ELF-1 (cell line): ENCODE measurements around the gene MAP2K5.
A peak's percentile ranks its signal among the peaks of the same experiment; 100 is the strongest.

Experiments used
- DNase-seq: peaks from one replicate; pipeline ENCODE4 v3.0.0-alpha.2; 2016; ENCODE audit warnings: low read depth, low spot score

Gene MAP2K5

DNA sequence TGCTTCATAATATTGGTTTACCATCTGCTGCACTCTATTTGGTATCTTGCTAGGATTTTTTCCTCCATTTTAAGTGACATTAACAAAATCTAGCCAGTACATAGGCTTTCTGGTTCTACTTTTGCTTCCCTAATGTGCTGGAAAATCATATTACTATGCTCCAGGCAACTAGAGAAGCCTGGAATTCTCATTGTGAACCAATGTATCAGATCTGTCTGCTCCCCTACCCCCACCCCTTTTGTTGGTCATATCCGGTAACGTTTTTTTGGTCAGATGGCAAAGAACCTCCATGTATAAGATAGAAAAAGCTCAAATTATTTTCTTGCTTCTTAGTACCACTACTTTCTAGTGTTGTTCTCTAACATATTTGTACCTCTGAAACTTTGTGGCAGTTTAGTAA, 17.1 kb downstream of the MAP2K5 start:
- no peak for DNase-seq

DNA sequence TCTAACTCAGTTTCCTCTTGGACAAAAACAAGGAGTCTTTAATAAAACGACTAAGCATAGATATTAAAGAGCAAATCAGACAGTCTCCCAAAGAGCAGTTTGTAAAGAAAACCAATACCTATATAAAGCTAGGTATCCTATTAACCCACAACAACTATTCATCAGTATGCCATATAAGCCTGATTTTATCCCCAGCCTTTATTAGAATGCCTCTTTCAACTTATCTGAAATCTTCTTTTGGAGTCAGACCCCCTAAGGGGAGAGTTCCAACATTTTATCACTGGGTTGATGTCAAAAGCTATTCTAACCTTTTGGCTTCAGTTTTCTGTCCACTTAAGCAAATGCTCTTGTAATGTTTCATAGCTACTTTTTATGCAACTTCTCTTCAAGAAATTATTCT, 17.8 kb downstream of the MAP2K5 start:
- no peak for DNase-seq

DNA sequence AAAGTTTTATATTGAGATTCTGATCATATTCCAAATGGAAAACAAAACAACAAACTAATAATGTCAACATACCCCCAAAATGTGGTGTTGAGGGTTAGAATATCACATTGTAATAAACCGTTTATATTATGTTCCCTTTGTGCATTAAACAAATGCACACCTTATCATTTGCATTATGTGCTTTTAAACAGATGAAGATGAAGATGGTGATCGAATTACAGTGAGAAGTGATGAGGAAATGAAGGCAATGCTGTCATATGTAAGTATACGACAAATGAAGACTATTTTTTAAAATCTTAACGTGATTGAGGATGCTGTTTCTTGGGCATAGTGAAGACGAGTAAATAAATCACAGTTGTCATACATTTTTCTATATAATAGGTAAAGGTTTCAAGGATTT, 20.6 kb downstream of the MAP2K5 start:
- DNase-seq, result no peak

DNA sequence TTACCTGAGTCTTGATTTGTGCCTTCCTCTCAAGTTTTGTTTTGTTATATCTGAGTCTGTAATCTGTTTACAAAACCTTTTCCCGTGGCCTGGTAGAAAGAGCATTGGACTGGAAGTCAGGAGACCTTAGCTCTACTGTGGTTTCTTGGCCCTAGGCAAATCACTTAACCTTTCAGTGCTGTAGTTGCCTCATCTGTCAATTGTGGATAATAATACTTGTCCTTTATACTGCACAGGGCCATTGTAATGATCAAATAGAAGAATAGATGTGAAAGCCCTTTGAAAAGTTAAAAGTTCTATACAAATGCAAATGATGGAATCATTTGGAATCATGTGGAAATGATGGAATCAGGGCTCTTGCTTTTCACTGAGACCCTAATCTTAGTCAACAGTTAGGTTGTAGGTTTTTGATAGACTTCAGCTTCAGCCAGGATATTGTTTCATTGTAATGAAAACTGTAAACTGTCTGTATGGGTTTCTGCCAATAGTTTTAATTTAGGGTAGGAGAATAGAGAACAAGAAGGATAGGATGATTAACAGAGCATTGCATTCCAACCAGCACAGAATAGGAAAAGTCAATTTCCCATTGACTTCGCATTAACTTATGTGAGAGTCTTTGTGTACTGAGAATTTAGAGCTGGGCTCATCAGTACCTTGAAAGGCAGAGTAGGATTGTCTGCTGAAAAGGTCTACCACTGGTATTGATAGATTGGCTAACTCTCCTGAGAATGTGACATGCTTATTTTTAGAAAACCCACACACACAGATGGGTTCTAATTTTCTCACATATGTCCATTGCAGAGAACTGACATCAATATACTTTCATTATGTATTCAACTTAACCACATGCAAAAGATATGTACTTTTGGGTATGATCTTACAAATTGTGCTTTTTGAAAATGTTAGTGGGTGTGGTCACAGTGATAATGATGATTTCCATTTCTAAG, 21.8 kb downstream of the MAP2K5 start:
- DNase-seq, result peak; percentile 15

DNA sequence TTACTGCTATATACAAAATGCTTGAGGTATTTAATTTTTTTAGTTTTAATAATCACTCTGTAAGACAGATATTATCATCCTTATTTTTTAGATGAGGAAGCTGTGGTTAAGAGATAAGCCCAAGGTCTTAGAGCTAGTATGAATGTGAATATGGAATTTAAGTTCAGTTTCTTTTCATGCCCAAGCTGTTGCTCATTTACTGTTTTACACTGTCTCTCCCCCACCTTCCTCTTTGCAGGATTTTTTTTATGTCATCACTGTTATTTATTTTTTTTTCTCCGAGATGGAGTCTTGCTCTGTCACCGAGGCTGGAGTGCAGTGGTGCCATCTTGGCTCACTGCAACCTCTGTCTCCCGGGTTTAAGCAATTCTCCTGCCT, 22.5 kb downstream of the MAP2K5 start:
- DNase-seq, result no peak

DNA sequence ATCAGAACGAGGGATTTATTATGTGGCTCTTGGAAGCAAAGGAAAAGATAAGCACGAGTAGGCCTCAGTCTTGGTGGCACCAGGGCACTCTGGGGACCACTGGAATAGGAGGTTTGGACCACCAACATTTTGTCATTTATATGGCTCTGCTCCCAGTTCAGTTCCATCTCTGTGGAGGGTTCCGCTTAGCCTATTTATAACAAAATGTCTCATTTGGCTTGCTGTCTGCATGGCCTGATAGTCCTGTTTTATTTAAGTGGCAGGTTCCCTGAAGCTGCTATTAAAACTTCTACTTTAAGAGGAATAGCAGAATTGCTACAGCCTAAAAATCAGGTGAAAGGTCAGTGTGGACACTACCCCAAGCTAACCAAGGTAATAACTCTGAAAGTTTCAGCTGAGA, 27.2 kb downstream of the MAP2K5 start:
- no peak for DNase-seq

DNA sequence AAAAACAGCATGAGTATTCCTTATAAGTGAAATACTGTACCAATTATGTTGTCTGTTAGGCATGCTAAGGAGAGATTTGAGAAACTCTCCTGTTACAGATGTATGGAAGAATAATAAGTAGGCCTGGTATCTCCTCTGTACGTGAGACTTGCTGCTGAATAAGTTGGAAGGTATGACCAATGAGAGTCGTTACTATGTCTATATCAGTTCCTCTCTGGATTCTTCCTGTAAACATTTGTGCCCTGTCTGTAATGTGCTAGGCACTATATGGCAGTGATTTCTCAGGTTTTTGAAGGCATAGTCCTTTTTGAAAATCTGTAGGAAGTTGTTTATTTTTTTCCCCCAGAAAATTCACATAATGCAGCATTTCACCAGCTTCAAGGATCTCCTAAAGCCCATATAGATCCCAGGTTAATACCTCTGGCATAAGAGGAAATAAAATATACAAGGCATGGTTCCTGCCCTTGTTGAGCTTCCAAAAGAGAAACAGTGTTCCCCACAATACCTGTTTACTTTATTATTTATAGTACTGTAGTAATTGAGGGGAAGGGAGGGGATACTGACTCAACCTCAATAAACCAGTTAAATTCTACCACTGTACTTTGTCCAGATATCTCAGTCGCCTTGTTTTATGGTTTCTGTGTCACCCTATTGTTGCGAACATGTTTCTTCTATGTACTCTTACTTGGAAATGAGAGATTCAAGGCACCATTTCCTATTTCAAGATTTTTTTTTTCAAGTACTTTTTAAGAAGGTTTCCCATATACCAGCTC, 28.6 kb downstream of the MAP2K5 start:
- no peak for DNase-seq

DNA sequence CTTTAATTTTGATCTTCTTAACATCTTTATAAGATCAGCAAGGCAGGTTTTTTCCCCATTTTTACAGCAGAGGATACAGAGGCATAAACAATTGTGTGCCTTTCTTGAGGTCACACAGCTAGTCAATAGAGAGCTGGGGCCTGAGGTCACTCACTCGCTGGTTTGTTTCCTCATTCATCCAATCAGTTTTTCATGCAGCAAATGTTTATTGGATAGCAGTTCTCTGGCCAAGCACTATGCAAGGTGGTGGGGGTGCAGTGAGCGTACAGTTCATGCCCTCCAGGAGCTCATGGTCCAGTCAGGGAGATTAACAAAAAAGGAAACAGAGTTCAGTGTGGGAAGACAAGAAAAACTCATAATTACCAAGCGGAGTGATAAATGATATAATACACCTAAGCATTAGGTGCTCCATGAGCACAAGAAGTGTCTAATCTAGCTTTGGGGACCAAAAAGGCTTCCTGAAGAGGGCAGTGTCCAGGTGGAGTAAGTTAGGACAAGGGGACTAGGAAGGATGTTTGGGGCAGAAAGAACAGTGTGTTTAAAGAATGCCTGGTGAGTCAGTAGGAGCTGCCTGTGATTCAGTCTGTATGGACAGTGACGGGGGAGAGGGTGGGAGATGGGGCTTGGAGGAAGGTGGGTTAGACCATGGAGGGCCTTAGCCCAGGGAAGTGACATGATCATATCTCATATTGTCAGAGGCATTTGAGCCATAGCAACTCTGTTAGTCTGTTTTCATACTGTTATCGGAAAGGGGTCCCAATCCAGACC, 29.3 kb downstream of the MAP2K5 start:
- no peak for DNase-seq

DNA sequence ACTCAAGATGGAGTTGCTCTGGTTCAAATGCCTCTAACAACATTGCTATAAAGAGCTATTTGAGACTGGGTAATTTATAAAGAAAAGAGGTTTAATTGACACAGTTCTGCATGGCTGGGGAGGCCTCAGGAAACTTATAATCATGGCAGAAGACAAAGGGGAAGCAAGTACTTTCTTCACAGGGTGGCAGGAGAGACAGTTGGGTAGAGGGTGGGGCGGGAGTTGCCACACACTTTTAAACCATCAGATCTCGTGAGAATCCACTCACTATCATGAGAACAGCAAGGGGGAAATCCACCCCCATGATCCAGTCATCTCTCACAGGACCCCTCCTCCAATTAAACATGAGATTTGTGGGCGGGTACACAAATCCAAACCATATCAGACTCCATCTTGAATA, 30.7 kb downstream of the MAP2K5 start:
- no peak for DNase-seq

DNA sequence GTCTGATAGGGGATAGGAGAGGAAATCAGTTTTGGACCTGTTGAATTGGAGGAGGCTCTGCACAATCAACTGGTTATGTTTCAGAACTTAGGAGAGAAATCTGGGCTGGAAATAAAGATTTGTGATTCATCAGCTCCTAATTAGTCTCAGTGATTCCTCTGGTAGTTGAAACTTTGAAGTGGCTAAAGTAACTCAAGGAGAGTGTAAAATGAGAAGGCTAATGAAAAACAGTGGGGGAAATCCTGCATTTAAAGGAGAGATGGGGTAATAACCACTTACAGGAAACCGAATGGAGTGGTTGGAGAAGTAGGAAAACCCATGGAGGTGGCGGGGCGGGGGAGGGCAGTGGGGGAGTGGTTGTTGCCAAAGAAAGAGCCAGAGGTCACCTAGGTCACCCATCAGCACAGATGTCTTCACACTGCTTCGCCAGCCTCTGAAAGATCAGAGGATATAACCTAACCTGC, 32.6 kb downstream of the MAP2K5 start:
- peak; percentile 7 for DNase-seq

DNA sequence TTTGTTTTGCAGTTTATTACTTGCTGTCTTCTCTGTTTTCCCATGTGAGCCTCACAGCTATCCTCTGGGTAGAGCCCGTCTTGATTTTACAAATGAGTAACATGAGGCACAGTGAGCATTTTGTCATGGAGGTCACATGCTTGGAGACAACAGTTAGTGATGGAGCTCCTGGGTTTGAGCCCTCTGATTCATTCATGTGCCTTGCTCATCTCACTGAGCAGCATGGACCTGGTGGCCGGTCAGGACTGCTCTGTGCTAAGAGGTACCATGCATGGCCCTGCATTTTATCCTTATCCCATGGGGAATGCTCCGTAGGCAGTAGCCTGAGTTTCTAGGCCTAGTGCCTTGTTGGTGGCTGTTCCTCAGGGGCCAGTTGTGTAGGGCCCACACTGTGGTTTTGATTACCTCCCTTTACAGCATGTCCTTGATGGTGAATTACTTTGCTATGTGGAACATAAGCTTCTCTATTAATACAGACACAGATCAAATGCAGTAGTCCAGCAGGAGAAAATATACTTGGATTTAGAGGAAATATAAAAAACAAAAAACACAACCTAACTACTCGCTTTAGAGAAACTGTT, 35.6 kb downstream of the MAP2K5 start:
- DNase-seq, result no peak

DNA sequence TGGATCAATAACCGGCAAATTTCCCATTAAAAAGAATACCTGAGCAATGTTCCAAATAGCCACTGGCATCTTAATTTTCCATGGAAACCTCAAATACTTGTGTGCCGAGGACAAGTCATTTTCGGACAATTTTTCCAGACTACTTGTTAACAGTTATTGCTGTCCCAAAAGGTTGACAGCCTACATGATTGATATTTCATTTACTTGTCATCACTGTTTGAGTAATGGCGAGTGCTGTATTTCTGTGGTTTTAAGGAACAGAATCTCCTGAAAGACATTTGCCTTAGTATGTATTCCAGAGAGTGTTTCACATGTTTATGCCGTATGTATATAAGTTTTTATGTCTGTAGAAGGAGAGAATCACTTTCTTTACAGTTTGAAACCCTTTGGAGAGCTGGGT, 36.7 kb downstream of the MAP2K5 start:
- DNase-seq, result no peak

DNA sequence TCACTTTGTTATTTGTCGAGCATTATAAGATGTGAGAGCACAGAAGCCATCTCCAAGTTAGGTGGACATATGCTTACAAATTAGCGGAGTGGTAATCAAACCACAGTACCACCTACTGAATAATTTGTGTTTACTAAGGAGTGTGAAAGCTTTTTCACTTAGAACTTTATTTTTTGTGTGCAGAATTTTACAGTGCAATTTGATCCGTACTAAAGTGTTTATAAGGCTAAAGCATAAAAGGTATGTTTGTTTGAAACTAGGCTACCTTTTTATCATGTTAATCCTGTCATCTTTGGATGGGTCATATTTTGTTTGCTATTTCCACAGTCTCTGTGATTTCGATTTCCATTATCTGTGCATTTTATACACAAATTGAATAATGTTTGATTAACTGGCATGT, 37.5 kb downstream of the MAP2K5 start:
- DNase-seq, result no peak

DNA sequence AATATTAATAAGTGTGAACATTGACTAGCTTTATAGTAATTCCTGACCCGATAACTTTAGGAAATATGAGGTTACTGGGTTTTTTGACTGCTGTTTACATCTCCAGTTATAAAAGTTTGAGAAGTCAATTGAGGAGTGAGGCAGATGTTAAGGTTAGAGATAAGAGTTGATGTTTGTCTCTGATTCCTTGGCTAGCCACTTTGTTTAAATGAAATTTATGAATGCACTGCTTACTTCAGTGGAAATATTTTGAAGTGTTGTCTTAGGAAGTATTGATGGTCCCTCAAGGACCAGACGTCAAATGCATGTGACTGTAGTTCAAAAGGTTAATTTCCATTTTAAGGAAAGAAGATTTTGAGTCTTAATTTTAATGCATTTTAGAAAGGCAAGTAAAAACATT, 41.7 kb downstream of the MAP2K5 start:
- no peak for DNase-seq

DNA sequence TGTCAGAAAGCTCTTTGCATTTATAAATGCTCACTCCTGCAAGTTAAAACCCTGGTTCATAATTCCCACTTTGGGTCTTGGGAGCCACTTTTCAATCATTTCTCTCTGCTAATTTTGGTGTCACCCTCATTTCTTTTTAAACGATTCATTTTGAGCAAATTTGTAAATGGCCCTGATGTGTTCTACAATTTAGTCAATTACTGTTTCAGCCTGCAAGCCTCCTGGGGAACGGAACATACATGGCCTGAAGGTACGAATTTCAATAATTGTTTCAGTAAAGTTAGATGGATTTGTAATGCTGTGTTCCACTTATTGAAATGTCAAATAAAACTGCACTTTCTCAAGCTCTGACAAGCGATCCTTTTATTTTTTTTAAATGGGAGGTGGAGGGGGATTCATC, 43.2 kb downstream of the MAP2K5 start:
- DNase-seq, result no peak

DNA sequence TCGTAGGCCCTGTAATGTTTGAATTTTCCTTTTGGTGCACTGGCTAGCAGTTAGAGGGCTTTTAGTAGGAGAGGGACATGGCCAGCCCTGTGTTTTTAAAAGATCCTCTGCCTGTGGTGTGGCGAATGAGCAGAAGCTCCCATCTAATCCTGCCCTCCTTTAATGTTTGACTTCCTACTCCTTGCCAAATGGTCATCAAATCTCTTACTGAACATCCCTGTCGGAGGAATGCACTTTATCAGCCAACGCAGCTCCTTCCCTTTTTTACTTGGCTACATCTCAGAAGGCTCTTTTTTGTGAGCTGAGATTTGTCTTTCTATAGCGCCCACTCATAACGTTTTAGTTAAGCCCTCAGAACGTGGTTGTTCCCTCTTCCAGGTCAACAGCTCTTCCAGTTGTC, 44.8 kb downstream of the MAP2K5 start:
- no peak for DNase-seq

DNA sequence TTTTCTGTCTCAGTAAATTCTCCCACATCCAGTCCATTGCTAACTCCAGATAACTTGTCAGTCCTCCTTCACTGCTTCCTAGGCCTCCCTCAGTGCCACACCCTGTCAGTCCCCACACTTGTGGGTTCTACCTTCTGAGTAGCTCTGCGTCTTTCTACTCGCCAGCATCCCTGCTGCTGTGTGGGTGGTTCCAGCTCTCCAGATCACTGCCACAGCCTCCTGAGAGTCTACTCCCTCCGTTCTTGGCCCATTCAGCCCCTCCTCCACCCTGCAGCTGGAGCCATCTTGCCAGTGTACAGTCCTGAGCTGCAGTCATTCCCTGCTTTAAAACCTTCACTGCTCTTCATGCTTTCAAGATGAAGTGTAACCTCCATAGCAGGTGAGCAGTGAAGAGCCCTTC, 45.3 kb downstream of the MAP2K5 start:
- DNase-seq, result no peak

DNA sequence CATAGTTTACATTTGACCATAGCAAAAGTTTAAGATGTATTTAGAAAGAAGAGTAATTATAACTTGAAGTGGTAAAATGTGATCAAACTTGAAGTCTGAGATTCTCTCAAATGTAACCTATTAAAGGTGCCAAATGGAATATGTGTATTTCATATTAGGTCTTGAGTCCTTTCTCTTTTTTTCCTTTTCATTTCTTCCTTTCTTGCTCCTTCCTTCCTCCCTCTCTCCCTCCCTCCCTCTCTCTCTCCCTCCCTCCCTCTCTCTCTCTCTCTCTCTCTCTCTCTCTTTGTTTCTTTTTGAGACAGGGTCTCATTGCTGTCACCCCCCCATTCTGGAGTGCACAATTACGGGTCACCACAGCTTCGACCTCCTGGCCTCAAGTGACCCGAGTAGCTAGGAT, 47.7 kb downstream of the MAP2K5 start:
- DNase-seq, result no peak

DNA sequence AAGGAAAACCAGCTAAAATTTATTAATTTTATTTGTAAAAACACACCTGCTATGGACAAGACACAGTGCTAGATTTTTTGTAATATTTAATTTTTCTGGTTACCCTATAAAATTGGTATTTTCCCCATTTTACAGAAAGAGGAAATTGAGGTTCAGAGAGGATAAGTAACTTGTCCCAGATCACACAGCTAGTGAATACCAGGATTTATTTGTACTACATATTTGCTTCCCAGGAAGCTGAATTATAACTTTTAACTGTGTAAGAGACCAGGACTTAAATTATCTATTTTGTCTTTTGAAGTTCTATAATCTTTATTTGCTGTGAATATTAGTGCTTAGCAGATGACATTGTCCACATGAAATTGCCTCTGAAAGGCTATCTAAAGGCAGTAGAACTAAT, 49.7 kb downstream of the MAP2K5 start:
- no peak for DNase-seq

DNA sequence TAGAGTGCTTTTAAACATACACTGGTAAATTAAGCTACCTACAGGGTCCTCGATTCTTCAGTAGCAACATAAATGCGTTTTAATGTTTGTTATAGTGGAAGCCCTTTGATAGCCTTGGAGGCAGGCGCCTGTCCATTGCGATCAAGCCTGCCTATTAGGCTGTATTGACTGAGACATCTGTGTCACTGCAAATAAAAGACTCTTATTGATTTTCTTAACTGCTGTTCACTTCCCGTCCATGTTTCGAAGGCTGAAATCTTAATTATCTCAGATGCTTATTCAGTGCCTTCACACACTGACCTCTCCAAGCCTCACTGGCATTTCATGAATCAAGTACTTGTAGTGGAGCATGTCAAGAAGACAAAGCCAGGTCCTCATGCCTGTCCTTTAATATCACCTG, 51.1 kb downstream of the MAP2K5 start:
- no peak for DNase-seq

DNA sequence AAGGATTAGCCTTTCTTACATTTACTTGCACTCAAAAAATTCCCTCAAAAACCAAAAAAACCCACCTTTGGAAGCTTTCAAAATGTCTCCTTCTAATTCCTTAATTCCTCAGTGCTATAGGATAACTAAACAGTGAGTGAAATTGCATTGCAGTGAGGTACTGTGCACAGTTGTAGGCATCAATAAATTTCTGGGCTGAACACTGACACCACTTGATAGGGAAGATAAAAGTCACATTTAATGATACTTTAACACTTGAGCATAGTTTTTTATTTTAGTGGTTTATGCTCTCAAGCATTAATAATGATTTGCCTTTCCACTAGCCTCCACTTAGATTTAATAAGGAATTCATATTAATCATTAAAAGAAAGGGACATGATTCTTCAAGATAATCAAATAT, 52.3 kb downstream of the MAP2K5 start:
- no peak for DNase-seq

DNA sequence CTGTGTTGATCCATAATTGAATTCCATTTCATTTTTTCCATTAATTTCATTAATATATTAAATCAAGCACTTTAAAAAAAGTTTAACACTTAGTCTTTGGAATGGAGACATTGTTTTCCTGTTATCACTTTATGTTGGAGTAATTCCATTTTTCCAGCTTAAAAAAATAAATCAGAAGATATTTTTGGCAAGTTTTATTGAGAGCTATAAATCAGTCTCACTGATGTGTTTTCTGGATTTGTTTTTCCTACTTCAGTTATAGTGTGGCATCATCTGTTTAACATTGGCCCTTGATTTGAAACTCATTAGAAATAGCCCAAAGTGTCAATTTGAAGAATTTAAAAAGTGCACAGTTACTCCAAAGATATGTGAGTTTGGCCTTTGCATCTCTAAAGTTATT, 53.1 kb downstream of the MAP2K5 start:
- DNase-seq, result no peak
